ENCODE results near the gene PTK7. TPM values are rescaled to one million over a fixed set of nuclear protein-coding genes. Genes with fewer than 3 reads are reported as not detected.

The PTK7 gene
- total RNA-seq, 4 donors from 2014 or later: 4.4 to 22.3 (median 18.3) TPM

DNA sequence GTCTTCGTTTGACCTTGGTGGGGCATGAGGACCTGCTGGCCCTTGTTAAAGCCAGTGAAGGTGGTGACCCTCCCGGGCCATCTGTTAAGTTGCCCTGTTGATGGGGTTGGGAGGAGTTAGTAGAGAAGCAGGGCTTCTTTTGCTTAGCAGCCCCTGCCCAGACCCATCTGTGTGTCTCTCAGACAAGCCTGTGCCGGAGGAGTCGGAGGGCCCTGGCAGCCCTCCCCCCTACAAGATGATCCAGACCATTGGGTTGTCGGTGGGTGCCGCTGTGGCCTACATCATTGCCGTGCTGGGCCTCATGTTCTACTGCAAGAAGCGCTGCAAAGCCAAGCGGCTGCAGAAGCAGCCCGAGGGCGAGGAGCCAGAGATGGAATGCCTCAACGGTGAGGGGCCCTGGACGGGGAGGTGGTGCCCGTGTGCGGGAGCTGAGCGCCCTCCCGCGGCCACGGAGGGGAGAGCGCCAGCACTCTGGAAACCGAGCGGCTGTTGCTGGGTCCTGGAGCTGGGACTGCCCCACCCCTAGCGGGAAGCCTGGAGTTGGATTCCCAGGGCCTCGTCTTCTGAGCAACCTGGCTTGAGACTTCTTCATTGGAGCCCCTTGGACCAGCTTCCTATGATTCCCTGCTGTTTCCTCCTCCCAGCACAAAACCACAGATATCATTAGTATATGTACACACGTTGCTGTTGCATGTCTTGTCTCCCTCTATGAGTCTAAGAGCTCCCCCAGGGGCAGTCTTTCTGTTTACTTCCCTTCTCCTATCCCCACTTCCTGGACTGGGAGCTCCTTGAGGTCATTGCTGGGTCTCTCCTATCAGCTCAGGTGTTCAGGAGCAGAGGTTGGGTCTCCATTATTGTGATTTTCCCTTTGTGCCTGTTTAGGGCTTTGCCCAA, 67.4 kb downstream of the PTK7 start:
- H3K4me1 ChIP-seq: peaks cover 0 to 9% (median 6%) of the 10 kb centered on the region in 4 donors
- H3K4me3 ChIP-seq: no peak overlapping the region
- no peaks in the 10 kb centered on the region for H3K9me3 ChIP-seq
- TF ChIP-seq POLR2A (IDR thresholded peaks at IDR 0.05): peak in 1 of 2 donors; percentile 8
- TF ChIP-seq, protein P1, sequence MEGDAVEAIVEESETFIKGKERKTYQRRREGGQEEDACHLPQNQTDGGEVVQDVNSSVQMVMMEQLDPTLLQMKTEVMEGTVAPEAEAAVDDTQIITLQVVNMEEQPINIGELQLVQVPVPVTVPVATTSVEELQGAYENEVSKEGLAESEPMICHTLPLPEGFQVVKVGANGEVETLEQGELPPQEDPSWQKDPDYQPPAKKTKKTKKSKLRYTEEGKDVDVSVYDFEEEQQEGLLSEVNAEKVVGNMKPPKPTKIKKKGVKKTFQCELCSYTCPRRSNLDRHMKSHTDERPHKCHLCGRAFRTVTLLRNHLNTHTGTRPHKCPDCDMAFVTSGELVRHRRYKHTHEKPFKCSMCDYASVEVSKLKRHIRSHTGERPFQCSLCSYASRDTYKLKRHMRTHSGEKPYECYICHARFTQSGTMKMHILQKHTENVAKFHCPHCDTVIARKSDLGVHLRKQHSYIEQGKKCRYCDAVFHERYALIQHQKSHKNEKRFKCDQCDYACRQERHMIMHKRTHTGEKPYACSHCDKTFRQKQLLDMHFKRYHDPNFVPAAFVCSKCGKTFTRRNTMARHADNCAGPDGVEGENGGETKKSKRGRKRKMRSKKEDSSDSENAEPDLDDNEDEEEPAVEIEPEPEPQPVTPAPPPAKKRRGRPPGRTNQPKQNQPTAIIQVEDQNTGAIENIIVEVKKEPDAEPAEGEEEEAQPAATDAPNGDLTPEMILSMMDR (IDR thresholded peaks at IDR 0.05): peak; percentile 70 to 93 (median 90)
- no peaks in the 10 kb centered on the region for H3K27me3 ChIP-seq
- peak; percentile 57 to 88 (median 85) for DNase-seq
- no peaks in the 10 kb centered on the region for H3K36me3 ChIP-seq
- peak overlapping the region in 1 of 4 donors; percentile 20 for H3K27ac ChIP-seq

DNA sequence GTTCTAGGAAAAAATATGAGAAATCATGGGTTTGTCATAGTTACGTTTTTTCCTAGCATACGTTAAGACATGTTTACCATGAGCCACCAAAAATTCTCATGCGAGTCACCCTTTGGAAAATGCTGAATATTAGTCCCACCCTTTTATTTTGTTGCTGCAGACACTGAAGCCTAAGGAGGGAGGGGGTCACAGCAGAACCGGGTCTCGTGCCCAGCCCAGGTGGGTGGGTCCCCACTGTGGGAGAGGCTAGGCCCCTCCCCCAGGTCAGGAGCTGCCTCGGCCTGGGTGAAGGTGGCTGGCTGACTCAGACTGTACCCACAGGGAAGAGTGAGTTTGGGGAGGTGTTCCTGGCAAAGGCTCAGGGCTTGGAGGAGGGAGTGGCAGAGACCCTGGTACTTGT, 68.8 kb downstream of the PTK7 start:
- TF ChIP-seq, protein P1 (IDR thresholded peaks at IDR 0.05): no peak
- TF ChIP-seq POLR2A (IDR thresholded peaks at IDR 0.05): no peak
- DNase-seq: no peak
- Histone ChIP-seq H3K9me3 (no peaks in the 10 kb centered on the region), H3K27me3 (no peaks in the 10 kb centered on the region), H3K4me1 (peaks cover 0 to 9% (median 6%) of the 10 kb centered on the region in 4 donors), H3K36me3 (no peaks in the 10 kb centered on the region), H3K4me3 (no peak overlapping the region), H3K27ac (no peak overlapping the region)

DNA sequence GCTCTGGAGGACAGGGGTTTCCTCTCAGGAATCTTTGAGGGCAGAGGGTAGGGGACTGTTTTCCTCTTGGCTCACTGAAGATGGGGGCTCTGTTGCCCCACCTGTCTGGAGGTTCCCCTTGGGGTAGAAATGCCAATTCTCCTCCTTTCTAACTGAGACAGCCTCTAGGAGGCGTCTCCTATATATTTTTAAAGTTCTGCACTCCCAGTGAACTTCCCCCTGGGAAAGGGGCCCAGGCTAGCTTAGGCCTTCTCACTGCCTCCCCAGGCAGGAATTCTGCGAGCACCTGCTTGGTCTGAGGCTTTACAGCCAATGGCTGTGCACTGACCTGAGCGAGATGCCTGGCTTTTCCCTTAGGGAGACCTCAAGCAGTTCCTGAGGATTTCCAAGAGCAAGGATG, 70.1 kb downstream of the PTK7 start:
- TF ChIP-seq, protein P1 (IDR thresholded peaks at IDR 0.05): no peak
- no peak for TF ChIP-seq POLR2A (IDR thresholded peaks at IDR 0.05)
- no peak for DNase-seq
- H3K27me3 ChIP-seq: no peaks in the 10 kb centered on the region
- no peaks in the 10 kb centered on the region for H3K36me3 ChIP-seq
- H3K4me1 ChIP-seq: peaks cover 0 to 9% (median 6%) of the 10 kb centered on the region in 4 donors
- no peak overlapping the region for H3K4me3 ChIP-seq
- H3K27ac ChIP-seq: no peak overlapping the region
- no peaks in the 10 kb centered on the region for H3K9me3 ChIP-seq

DNA sequence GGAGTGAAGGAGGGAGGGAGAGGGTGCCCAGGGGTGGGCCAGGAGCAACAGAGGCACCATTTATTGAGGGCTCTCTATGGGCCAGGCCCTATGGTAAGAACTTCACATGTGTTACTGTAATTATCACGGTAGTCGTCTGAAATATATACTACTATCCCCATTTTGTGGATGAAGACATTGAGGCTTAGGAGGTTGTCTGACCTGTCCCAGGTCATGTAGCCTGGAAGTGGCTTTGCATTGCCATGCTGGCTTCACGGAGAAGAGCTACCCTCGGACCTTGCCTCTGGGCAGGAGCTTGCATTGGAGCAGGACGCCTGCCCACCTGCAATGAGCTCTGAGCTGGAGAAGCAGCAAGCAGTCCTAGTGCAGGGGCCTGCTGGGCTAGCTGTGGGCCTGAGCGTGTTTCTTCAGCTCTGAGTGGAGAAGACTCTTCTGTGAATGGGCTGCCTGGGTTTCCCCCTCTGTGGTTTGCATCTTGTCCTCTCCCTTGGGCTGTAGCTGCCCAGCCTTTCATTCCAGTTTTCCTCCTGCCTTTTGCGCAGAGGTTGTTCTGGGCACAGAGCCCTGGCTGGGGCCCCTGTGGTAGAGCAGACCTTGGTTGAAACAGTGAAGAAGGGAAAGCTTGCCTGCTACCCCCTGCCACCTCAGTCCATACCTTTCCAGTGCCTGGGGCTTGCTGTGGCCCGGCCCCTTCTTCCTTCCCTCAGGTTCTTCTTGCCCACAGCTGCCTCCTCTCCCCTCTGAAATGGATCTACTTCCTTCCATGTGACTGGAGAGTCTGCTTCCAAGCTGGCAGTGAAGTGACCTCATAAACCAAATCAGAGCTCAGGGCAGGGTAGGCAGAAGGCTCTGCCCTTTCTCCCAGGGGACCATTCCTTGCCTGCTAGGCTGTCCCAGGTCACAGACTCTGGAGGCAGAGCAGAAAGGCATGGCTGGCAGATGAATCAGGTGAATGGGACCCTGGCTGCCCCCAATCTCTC, 70.9 kb downstream of the PTK7 start:
- peaks cover 0 to 9% (median 6%) of the 10 kb centered on the region in 4 donors for H3K4me1 ChIP-seq
- no peaks in the 10 kb centered on the region for H3K9me3 ChIP-seq
- no peak overlapping the region for H3K27ac ChIP-seq
- H3K27me3 ChIP-seq: no peaks in the 10 kb centered on the region
- H3K4me3 ChIP-seq: no peak overlapping the region
- TF ChIP-seq POLR2A (IDR thresholded peaks at IDR 0.05): no peak
- TF ChIP-seq, protein P1 (IDR thresholded peaks at IDR 0.05): no peak
- H3K36me3 ChIP-seq: no peaks in the 10 kb centered on the region
- DNase-seq: no peak

DNA sequence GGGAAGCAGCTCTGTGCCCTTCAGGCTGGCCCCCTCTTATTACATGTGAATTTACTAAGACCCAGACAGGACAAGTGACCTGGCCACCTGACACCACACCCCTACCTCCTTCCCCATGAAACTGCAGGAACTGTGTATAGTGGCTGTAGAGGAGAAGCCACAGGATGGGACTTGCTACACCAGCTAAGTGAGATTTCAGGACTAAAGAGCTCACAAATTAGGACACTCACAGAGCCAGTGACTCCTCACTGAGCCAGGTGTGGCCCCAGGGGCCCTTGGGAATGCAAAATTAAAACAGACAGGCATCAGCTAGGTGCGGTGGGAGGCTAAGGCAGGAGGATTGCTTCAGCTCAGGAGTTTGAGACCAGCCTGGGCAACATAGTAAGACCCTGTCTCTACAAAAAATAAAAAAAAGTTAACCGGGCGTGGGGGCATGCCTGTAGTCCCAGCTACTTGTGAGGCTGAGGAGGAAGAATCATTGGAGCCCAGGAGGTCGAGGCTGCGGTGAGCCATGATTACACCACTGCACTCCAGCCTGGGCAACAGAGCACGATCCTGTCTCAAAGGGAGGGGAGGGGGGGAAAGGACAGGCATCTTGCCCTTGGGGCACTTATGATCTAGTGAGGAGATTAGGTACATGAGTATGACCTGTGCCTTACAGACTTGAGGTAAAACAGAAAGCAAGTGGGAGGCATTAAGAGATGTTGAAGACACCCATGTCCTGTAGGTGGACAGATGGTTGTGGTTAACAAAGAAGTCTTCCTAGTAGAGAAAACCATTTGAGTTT, 71.8 kb downstream of the PTK7 start:
- Histone ChIP-seq H3K4me1 (peaks cover 0 to 9% (median 6%) of the 10 kb centered on the region in 4 donors), H3K36me3 (no peaks in the 10 kb centered on the region), H3K27me3 (no peaks in the 10 kb centered on the region), H3K9me3 (no peaks in the 10 kb centered on the region), H3K27ac (no peak overlapping the region), H3K4me3 (no peak overlapping the region)
- DNase-seq: no peak
- TF ChIP-seq POLR2A (IDR thresholded peaks at IDR 0.05): no peak
- TF ChIP-seq, protein P1 (IDR thresholded peaks at IDR 0.05): no peak

All from Peyer's patch (tissue), 4 donors.